Upper lobe of left lung (tissue), 4 donors: ENCODE measurements around the gene CFAP100.

ENCODE experiments used
- CTCF ChIP-seq, 6 experiments: fragments of 450-650 bp in 4 of 6; fragments of 200-600 bp in 2 of 6; sonication (generic) in 2 of 6; IDR thresholded peaks; one replicate each; pipeline ENCODE4 v1.5.1; 2016 to 2019; ENCODE audit warnings: antibody characterized with exemption in 6 of 6
- EP300 ChIP-seq, 4 donors: sonication (generic); formaldehyde crosslinking; IDR thresholded peaks; one replicate each; pipeline ENCODE4 v1.5.1; 2017; ENCODE audit warnings: antibody characterized with exemption in 4 of 4, control low read depth in 2 of 4
- POLR2A ChIP-seq, 4 donors: fragments of 450-650 bp; IDR thresholded peaks; one replicate each; pipeline ENCODE4 v1.5.1; 2016 to 2017; ENCODE audit warnings: antibody characterized with exemption in 4 of 4, mild to moderate bottlenecking in 2 of 4
- POLR2AphosphoS5 ChIP-seq, 2 donors: sonication (generic); formaldehyde crosslinking; IDR thresholded peaks; one replicate each; pipeline ENCODE4 v1.5.1; 2017; ENCODE audit warnings: antibody characterized with exemption in 2 of 2

- TF ChIP-seq CTCF (IDR thresholded peaks at IDR 0.05), result no peak
- TF ChIP-seq EP300 (IDR thresholded peaks at IDR 0.05), result no peak
- TF ChIP-seq POLR2AphosphoS5 (IDR thresholded peaks at IDR 0.05), result no peak
- TF ChIP-seq POLR2A (IDR thresholded peaks at IDR 0.05), result no peak
Measured at GRCh38 chr3:126468028-126468891, 73.6 kb downstream of the CFAP100 start.
